SJSA1 (cell line): ENCODE data around the gene SENP6. TPM values are rescaled to one million over a fixed set of nuclear protein-coding genes. Genes with fewer than 3 reads are reported as not detected.
A peak's percentile ranks its signal among the peaks of the same experiment; 100 is the strongest.
"Not testable (repeated sequence)": the region's sequence is repeated elsewhere in the genome, so short reads cannot be mapped to it uniquely, and the experiment has no call there.

Source experiments
- DNase-seq, 2 experiments: peaks; one replicate each; pipeline ENCODE4 v3.0.0-alpha.2; 2015 to 2020; ENCODE audit warnings: low spot score in 2 of 2, low read depth in 1 of 2
- H3K27ac ChIP-seq: fragments of 250-450 bp; sonication (Bioruptor Pico); 2 replicates; pipeline ENCODE4 v1.5.1; 2020; ENCODE audit warnings: mild to moderate bottlenecking, moderate library complexity
- H3K27me3 ChIP-seq: fragments of 250-450 bp; sonication (Bioruptor Pico); replicated peaks from 2 replicates; pipeline ENCODE4 v1.5.1; 2020; ENCODE audit warnings: mild to moderate bottlenecking, moderate library complexity
- H3K36me3 ChIP-seq: fragments of 250-450 bp; sonication (Bioruptor Pico); 2 replicates; pipeline ENCODE4 v1.5.1; 2020; ENCODE audit warnings: mild to moderate bottlenecking
- H3K4me1 ChIP-seq: fragments of 250-450 bp; sonication (Bioruptor Pico); replicated peaks from 2 replicates; pipeline ENCODE4 v1.6.1; 2021; ENCODE audit warnings: mild to moderate bottlenecking
- H3K4me3 ChIP-seq: fragments of 250-450 bp; sonication (Bioruptor Pico); 2 replicates; pipeline ENCODE4 v1.5.1; 2020; ENCODE audit warnings: mild to moderate bottlenecking
- H3K9me3 ChIP-seq: fragments of 250-450 bp; sonication (Bioruptor Pico); replicated peaks from 2 replicates; pipeline ENCODE4 v1.5.1; 2020; ENCODE audit warnings: mild to moderate bottlenecking
- total RNA-seq: library from RNA; depleted of rRNA; stranded (reverse); fragments of >200 nt; shearing (Covaris generic); gene quantifications from 2 replicates; pipeline ENCODE4 v1.2.3, GENCODE V29; 2014

Gene SENP6
- total RNA-seq, 1 experiment from 2014 or later, result 67.7 TPM

DNA sequence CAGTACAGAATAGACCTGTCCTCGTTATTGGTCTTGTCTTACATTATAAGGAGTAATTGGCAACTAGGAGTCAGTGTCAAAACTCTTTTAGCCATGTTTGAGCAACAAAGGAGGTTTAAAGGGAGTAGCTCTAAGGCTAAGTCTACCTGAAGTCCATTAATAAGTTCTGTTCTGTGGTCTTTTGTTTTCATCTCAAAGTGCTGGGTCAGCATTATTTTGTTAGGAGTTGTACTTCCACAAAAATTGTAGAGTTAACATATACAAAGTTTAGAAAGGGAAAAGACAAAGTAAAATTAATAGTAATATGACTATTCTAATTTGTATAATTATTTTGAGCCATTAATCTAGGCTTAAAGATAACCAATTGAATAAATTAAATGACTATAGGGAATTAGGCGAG, 12.7 kb upstream of the SENP6 start:
- H3K9me3 ChIP-seq, result no peaks in the 10 kb centered on the region
- H3K27me3 ChIP-seq, result no peaks in the 10 kb centered on the region
- H3K27ac ChIP-seq, result no peak overlapping the region
- H3K4me3 ChIP-seq, result no peak overlapping the region
- H3K36me3 ChIP-seq, result no peaks in the 10 kb centered on the region
- DNase-seq, result no peak
- H3K4me1 ChIP-seq, result no peaks in the 10 kb centered on the region

DNA sequence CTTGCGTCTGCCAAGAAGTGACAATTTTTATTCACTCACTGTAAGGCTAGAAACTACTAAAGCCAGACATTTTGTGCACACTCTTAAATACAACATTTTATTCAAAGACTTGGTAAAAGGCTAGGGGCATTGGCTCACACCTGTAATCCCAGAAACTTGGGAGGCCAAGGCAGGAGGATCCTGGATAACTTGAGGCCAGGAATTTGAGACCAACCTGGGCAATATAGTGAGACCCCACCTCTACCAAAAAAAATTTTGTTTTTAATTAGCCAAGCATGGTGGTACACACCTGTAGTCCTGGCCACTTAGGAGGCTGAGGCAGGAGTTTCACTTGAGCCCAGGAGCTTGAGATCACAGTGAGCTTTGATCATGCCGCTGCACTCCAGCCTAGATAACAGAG, 11.3 kb upstream of the SENP6 start:
- H3K9me3 ChIP-seq, result no peaks in the 10 kb centered on the region
- H3K27me3 ChIP-seq, result no peaks in the 10 kb centered on the region
- no peak overlapping the region for H3K27ac ChIP-seq
- no peak overlapping the region for H3K4me3 ChIP-seq
- no peak for DNase-seq
- no peaks in the 10 kb centered on the region for H3K36me3 ChIP-seq
- no peaks in the 10 kb centered on the region for H3K4me1 ChIP-seq

DNA sequence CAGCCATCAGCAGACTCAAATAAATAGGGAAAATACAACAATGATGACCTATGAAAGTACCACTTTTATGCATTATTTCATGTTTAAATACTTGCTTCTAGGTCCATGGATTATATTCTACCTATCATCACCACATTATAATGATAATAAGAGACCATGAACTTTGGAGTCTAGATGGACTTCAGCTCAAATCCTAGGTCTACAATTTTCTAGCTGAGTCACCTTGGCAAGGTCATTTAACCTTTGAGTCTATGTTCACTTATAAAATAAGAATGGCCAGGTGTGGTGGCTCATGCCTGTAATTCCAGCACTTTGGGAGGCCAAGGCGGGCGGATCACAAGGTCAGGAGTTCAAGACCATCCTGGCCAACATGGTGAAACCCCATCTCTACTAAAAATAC, 5.3 kb upstream of the SENP6 start:
- H3K27me3 ChIP-seq, H3K36me3 ChIP-seq, H3K27ac ChIP-seq, H3K9me3 ChIP-seq, DNase-seq, H3K4me1 ChIP-seq, H3K4me3 ChIP-seq: not testable (repeated sequence)

DNA sequence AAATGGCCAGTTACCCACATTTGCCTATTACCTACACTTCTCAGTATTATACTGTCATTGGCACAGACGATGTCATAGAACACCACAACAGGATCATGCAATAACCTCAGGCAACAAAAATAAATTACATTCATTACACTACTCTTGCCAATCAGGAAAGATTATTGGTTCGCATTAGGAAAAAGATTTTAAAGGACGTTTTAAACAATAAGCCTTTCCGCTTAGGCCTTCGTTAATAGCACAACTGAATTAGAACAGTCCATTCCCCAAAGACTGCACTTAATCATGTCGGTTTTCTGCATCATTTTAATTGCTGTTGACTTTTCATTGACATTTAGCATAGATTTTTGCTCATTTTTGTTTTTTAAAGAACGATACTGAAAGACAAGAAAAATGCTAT, 912 bp upstream of the SENP6 start:
- Histone ChIP-seq H3K4me3 (no peak overlapping the region; the same call in 1 of the 2 replicates), H3K27me3 (no peaks in the 10 kb centered on the region), H3K4me1 (peaks cover 12% of the 10 kb centered on the region), H3K9me3 (no peaks in the 10 kb centered on the region), H3K27ac (peak overlapping the region; percentile 88; the same call in 1 of the 2 replicates), H3K36me3 (peaks cover 10% of the 10 kb centered on the region)
- peak in 1 of 2 experiments; percentile 10 for DNase-seq

DNA sequence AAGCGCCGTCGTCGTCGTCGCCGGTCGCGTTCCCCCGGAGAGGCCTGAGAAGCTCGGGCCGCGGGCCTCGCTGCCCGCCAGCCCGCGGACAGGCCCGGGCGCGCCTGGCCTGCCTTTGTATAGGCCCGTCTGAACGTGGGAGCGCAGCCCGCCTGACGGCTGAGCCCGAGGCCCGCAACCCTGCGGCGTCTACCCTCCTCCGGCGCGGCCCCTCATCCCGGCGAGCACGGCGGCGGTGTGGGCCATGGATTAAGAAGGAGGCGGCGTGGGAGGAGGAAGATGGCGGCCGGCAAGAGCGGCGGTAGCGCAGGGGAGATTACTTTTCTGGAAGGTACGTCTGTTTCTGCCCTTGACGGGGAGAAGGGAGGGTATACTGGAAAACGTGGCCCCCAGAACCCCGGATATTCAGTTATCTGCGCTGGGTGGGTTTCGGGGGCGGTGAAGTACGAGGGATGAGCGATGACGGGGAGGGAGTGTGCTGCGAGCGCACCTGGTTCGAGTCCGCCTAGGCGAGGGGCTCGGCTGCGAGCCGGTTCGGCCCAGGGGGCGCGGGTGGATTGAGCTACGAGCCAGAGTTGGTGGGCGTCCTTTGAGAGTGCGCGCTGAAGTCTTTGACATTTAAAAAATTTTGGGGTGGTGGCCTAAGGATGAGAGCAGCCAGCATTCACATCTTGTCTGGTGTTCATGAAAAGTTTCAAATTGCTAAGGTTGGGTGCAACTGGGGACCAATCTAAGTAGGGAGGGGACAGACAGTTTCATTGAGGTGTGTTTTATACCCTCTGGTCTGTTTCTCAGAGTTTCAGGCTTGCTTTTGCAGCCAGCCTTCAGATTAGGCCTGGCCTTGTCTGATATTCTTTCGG, 796 bp downstream of the SENP6 start:
- H3K9me3 ChIP-seq, result no peaks in the 10 kb centered on the region
- H3K27me3 ChIP-seq, result no peaks in the 10 kb centered on the region
- peak overlapping the region; percentile 93 for H3K4me3 ChIP-seq
- H3K27ac ChIP-seq, result peak overlapping the region; percentile 88
- peaks cover 12% of the 10 kb centered on the region for H3K4me1 ChIP-seq
- peaks cover 10% of the 10 kb centered on the region for H3K36me3 ChIP-seq
- no peak for DNase-seq

DNA sequence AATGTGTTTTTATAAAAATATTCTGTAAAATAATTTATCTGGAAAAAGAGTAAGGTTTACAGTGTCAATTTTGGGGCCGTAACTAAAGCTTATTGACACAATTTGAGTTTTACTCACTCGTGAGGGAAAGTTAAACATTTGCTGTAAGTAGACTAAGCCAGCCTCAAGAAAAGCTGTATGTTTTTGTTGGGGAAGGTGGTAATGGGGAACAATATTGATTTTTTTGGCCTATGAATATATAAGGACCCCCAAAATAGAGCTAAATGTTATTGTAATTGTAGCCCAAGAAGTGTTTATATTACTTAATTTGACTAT, 1.4 kb downstream of the SENP6 start:
- H3K27me3 ChIP-seq, result no peaks in the 10 kb centered on the region
- peak overlapping the region; percentile 93 for H3K4me3 ChIP-seq
- H3K4me1 ChIP-seq, result peaks cover 12% of the 10 kb centered on the region
- peak in 1 of 2 experiments; percentile 16 for DNase-seq
- H3K27ac ChIP-seq, result peak overlapping the region; percentile 88
- no peaks in the 10 kb centered on the region for H3K9me3 ChIP-seq
- peaks cover 10% of the 10 kb centered on the region for H3K36me3 ChIP-seq

DNA sequence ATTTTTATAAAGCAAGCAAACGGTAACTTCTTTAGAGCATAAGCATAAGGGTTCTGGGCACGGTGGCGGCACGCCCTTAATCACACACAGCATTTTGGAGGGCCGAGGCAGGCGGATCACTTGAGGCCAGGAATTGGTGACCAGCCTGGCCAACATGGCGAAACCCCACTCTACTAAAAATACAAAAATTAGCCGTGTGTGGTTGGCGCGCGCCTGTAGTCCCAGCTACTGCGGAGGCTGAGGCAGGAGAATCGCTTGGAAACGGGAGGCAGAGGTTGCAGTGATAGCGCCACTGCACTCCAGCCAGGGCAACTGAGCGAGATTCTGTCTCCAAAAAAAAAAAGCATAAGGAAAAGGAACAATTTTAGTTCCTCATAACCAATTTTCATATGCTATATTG, 2.6 kb downstream of the SENP6 start:
- Histone ChIP-seq H3K27ac (no peak overlapping the region), H3K4me3 (no peak overlapping the region), H3K27me3 (no peaks in the 10 kb centered on the region), H3K9me3 (no peaks in the 10 kb centered on the region), H3K4me1 (peaks cover 12% of the 10 kb centered on the region), H3K36me3 (peaks cover 10% of the 10 kb centered on the region)
- no peak for DNase-seq

DNA sequence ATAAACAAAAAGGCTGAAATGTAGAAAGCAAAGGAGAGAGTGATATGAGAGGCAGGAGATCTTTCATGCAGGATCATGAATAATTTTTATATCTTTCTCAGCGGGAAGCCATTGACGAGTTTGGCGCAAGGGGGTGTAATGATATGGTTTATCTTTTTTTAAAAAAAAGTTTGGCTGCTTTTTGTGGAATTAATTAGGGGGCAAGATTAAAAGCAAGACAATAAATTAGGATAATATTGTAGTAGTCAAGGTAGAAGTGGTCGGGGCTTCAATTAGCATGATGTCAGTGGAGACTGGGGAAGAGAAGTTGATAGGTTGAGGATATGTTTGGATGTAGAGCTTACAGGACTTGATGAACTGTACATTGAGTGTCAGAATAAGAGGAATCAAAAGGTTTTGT, 4.0 kb downstream of the SENP6 start:
- Histone ChIP-seq H3K4me3 (no peak overlapping the region), H3K27ac (no peak overlapping the region), H3K27me3 (no peaks in the 10 kb centered on the region), H3K36me3 (peaks cover 14% of the 10 kb centered on the region), H3K9me3 (no peaks in the 10 kb centered on the region), H3K4me1 (peaks cover 14% of the 10 kb centered on the region)
- DNase-seq, result no peak

DNA sequence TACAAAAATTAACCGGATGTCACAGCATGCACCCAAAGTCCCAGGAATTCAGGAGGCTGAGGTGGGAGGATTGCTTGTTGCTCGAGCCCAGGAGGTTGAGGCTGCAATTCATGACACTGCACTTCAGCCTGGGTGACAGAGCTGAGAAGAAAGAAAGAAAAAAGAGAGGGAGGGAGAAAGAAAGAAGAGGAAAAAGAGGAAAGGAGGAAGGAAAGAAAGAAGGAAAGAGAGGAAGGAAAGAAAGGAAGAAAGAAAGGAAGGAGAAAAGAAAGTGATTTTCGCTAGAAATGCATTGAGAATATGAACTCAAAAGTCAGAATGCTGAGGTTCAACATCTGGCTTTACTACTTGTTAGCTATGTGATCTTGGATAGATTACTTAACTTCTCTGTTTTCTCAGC, 6.6 kb downstream of the SENP6 start:
- no peak overlapping the region for H3K27ac ChIP-seq
- H3K4me1 ChIP-seq, result peaks cover 11% of the 10 kb centered on the region; the same call in 1 of the 2 replicates
- H3K27me3 ChIP-seq, result no peaks in the 10 kb centered on the region
- H3K36me3 ChIP-seq, result peaks cover 5% of the 10 kb centered on the region; the same call in 1 of the 2 replicates
- no peak for DNase-seq
- no peaks in the 10 kb centered on the region for H3K9me3 ChIP-seq
- H3K4me3 ChIP-seq, result no peak overlapping the region

DNA sequence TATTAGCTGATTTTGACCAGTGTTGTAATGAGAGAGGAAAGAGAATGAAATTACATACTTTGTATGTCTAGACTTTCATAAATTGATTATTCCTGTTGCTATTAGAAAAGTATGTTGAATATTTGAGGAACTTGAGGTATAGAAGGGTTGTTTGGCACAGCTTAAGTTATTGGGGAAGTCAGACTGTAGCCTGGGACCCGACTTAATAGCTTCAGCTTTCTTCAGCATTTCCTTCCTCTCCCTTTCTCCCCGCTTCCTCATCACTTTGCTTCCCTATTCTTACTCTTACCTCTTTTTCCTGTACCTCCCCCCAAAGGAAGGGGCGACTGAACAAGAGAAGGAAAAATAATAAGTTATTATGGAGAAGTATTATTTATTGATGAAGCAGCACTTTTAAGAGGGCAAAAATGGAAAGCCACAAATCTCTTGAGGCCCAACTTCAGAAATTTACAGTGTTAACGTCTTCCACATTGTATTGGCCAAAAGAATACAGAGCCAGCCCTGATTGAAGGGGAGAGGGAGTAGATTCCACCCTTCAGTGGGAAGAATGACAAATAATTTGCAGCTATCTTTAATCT, 7.4 kb downstream of the SENP6 start:
- no peak overlapping the region for H3K27ac ChIP-seq

DNA sequence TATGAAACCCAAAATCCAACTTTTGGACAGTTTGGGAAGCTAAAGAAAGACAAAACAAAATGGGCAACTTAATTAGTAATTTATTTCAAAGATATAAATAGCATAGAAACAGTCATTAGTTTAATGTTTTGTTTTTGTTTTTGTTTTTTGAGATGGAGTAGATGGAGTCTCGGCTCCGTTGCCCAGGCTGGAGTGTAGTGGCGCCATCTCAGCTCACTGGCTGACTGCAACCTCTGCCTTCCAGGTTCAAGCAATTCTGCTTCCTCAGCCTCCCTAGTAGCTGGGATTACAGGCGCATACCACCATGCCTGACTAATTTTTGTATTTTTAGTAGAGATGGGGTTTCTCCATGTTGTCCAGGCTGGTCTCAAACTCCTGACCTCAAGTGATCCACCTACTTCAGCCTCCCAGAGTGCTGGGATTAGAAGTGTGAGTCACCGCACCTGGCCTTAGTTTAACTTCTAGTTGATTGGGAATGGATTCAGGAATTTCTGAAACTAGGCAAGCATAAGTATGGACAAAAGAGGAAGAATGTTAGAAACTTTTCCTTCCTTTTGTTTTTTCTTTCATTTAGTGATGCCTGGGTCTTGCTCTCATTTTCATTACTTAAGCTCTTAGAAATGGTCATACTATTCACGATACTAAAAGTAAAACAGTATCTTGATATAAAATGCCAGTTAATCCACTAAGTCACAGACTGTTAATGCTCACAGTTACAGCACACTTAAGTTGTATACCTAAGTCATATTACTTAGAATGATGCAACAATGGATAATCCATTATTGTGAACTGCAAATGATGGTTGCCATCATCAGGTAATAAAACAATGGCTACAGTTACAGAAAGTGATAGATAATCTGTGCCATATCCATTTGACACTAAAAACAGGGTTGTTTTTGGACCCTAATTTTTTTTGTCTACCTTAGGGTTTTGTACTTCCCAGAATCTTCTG, 8.2 kb downstream of the SENP6 start:
- H3K4me3 ChIP-seq, result no peak overlapping the region
- H3K36me3 ChIP-seq, result peaks cover 5% of the 10 kb centered on the region; the same call in 1 of the 2 replicates
- peaks cover 8% of the 10 kb centered on the region; the same call in 1 of the 2 replicates for H3K4me1 ChIP-seq
- H3K27ac ChIP-seq, result no peak overlapping the region
- H3K9me3 ChIP-seq, result no peaks in the 10 kb centered on the region
- no peaks in the 10 kb centered on the region for H3K27me3 ChIP-seq
- no peak for DNase-seq

More for the DNA sequence above, 7.4 kb downstream of the SENP6 start:
- peaks cover 5% of the 10 kb centered on the region; the same call in 1 of the 2 replicates for H3K36me3 ChIP-seq
- H3K4me3 ChIP-seq, result no peak overlapping the region
- DNase-seq, result no peak
- peaks cover 5% of the 10 kb centered on the region; the same call in 1 of the 2 replicates for H3K4me1 ChIP-seq
- H3K27me3 ChIP-seq, result no peaks in the 10 kb centered on the region
- H3K9me3 ChIP-seq, result no peaks in the 10 kb centered on the region

DNA sequence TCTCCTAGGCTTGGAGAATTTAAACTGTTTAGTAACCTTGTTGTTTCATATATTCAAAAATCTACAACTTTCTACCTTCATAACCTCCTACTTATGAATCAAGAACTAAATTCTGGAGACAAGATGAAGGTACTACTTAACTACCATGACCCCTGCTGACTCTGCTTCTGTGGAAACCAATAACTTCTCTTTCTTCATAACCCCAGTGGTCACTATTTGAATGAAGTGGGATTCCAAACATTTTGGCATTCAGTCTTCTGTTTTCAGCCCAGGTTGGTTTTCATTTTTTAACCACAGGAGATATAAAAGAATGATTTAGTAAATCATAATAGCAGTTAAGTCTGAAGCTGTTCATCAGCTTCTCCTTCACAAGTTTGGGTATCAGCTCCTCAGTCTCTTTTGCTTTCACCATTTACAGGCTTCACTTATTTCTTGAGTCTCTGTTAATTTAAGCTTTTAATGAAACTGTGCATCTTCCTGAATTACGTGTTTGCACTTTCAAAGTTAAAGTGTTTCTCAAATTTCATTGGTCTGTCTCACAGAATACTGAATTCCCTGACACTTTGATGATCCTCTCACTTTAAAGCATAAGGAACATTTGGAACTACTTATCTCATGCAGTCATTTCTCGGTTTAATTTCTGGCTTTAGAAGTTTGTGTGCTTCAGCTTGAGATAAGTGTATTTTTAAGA, 9.5 kb downstream of the SENP6 start:
- DNase-seq, result no peak

More for the DNA sequence above, 9.5 kb downstream of the SENP6 start:
- H3K36me3 ChIP-seq, result peaks cover 5% of the 10 kb centered on the region; the same call in 1 of the 2 replicates
- no peak overlapping the region for H3K4me3 ChIP-seq
- no peaks in the 10 kb centered on the region for H3K9me3 ChIP-seq
- H3K4me1 ChIP-seq, result peaks cover 10% of the 10 kb centered on the region; the same call in 1 of the 2 replicates
- no peaks in the 10 kb centered on the region for H3K27me3 ChIP-seq
- no peak overlapping the region for H3K27ac ChIP-seq
